NCI-H2029 treated with DMSO at 0.1 percent for 48 hours (cell line): ENCODE measurements around the gene AMBRA1.

Source experiments
- DNase-seq: peaks from one replicate; lab custom pipeline; 2025; lab: John Stamatoyannopoulos, UW

Gene AMBRA1

DNA sequence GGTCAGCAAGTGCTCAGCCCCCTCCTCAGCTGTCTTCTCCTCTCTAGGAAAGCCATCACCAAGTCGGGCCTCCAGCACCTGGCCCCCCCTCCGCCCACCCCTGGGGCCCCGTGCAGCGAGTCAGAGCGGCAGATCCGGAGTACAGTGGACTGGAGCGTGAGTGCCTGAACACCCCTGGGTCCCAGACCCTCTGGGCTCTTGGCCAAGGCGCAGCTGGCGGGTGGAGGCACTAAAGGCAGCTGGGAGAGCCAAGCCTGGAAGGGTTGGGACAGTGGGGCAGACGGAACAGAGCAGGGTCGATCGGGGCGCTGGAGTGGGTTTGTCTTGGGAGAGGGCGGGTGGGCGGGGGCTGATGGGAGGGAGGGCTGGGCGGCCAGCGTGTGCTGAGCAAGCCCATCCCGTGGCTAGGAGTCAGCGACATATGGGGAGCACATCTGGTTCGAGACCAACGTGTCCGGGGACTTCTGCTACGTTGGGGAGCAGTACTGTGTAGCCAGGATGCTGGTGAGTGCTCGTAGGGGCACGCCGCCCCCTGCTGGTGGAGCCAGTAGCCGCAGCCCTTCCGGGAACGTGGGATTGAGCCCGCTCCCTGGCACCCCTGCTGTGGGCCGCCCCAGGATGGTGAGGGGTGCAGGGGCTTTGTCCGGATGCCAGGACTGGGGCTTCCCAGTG, 226.4 kb downstream of the AMBRA1 start:
- DNase-seq, result no peak

DNA sequence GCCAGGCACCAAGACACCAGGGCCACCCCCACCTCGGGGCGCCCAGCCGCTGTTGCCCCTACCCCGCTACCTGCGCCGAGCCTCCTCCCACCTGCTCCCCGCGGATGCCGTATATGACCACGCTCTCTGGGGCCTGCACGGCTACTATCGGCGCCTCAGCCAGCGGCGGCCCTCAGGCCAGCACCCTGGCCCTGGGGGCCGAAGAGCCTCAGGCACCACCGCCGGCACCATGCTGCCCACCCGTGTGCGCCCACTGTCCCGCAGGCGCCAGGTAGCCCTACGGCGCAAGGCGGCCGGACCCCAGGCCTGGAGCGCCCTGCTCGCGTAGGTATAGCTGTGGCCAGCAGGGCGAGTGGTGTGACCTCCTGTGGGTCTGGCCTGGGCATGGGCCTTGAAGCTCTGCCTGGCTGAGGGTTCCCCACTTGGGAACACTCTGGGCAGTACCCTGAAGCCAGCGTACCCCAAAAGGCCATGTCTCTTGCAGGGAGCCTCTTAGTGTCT, 227.1 kb downstream of the AMBRA1 start:
- DNase-seq, result no peak

DNA sequence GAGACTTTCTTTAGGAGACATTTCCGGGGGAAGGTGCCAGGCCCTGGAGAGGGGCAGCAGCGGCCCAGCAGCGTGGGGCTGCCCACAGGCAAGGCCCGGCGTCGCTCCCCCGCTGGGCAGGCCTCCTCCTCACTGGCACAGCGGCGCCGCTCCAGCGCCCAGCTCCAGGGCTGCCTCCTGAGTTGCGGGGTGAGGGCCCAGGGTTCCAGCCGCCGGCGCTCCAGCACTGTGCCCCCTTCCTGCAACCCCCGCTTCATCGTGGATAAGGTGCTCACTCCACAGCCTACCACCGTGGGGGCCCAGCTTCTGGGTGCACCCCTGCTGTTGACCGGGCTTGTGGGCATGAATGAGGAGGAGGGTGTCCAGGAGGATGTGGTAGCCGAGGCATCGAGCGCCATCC, 227.6 kb downstream of the AMBRA1 start:
- DNase-seq, result no peak

DNA sequence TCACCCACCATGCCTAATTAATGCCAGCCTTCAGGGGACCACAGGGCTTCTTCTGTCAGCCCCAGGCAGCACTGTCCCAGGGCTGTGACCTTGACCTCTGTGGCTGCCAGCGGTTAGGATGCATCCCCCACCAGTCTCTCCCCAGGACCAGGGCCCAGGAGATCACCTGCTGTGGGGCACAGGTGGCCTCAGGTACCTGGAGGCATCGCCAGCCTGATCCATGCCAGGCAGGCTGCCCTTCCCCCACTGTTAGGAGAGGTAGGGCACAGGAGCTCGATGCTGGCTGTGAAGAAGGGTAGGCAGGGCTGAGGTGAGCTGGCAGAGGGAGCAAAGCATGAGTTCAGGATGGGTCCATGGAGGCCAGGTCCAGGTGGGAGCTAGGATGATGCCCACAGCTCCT, 229.0 kb downstream of the AMBRA1 start:
- no peak for DNase-seq

DNA sequence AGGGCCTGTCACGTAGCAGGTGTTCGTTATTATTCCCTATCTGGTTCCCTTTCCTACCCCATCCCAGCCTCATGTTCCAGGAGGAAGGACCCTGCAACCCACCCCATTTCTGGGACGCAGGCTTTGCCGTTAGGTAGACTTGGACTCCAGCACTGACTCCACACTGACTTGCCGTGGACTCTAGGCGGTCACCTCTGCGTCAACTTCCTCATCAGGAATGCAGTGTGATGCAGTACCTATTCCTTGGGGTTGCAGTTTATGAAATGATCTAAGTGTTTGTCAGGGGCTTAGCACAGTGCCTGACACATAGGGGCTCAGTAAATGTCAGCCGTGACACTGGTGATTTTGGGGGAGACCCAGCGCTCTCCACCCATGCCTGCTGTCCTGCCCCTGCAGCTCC, 229.8 kb downstream of the AMBRA1 start:
- no peak for DNase-seq

DNA sequence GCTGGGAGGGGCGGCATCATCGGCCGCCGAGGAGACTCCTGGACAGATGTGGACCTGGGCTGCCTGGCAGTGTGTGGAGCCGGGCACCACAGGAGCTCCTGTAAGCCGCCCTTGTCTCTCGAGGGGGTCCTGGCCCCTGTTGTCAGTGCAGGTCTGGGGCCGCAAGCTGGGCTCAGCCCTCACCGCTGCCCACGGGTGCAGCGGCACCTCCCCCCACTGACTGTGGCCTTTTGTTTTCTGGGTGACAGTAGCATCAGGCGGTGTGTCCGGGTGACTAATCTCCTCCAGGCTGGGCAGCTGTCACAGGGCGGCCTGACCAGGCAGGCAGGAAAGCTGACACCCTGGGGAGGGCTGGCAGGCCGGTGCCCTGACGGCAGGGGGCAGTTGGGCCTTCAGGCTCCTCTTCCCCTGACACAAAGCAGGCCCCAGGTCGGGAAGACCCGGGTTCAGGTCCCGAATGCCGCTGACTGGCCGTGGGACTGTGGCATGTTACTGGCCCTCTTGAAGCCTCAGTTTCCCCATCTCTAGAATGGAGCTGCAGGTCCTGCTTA, 230.3 kb downstream of the AMBRA1 start:
- DNase-seq, result no peak

DNA sequence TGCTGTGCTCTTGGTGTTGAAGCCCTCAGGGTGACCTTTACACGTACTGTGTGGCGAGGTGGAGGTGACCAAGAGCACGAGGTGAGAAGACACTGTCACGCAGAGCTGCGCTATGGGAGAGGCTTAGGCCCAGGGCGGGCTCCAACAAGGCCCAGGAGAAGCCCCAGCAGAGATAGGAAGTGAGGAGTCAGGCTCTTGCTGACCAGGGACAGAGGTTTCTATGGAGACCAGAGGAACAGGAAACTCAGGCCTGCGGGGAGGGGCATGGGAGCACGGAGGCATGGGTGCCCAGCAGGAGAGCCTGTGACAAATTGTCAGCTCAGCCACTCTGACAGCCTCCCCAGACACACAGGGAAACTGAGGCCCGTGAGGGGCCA, 230.8 kb downstream of the AMBRA1 start:
- no peak for DNase-seq

DNA sequence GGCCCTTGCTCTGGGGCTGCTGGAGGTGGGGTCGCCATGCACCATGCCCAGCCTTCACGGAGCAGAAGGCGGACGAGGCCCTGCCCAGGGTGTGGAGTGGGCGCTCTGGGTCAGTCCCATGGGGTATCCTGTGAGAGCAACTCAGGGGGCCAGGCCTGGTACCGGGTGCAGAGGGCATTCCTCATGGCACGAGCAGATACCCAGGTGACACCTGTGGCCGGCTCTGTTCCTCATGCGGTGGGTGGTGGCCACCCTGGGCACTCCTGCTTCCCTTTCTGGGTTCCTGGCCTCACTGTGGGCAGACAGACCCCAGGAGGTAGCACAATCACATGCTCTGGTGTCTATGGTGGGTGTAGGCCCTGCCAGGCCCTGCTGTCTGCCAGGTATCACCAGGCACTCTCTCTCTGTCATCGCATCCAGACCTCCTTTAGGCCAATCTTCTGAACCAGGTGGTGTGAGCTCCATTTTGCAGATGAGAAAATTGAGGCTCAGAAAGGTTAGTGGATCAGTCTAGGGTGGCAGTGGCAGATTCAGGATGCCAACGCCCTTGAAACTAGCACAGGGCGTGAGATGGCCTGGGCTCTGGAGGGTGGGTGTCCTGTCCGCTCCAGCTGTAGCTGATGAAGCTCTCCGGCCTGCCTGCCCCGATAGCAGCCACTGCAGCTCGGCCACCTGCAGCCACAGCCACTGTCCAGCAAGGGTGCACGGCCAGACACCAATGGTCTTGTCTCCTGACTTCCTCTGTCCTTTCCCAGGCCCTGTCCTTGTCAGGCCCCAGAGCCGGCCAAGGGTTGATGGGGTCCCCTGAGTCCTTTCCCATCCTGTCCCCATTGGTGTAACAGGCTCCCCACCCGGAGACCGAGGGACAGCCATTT, 231.4 kb downstream of the AMBRA1 start:
- no peak for DNase-seq

DNA sequence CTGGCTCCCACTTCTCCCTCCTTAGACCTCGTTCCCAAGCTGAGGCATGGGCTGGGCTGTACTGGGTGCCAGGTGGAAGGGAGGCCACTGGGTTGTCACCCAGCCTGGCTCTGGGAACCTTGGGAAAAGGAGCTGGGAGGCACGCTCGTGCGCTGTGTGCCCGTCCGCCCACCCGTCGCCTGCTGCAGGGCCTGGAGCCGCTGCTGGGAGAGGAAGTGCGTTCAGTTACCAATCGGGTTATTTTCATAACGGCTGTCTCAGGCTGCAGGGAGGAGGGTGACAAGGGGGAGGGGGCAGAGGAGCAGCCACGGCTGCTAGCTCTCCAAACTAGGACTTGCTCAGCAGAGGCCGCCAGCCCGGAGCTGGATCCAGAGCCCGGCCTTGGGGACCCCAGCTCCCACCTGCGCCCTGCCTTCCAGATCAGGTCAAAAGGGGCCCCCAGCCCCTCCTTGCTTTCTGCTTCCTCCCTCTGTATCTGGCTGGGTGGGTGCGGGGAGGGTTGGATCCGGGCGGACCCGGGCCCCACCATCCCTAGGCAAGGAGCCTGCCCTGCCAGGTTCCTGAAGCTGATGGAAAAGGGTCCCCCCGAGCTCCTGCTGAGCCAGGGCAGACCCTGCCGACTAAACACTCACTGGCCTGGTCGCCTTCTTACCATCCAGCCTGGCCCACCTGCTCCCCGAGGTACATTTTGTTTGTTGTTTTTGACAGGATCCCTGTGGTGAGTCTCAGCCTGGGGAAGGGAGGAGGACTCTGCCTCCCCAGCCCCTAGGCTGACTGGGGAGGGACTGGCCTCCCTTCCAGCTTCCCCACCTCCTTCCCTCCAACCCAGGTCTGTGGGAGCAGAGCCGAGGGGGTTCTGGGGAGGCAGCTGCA, 232.3 kb downstream of the AMBRA1 start:
- DNase-seq, result no peak

DNA sequence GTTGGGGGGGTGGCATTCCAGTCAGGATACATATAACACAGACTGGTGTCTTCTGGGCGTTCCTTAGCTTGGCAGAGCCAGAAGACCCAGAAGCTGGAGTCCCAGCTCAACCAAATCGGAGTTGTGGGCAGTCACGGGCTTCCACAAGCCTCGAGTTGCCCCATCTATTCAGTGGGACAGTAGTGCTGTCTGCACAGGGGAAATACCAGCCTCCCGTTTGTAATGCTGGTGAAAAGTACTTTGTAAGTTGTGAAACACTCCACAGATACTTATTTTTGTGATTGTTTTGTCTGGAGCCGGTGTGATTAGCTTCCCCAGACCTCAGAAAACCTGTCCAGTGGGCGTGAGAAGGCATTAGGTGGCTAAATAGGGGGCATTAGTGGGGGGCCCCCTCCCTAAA, 232.9 kb downstream of the AMBRA1 start:
- DNase-seq, result no peak

DNA sequence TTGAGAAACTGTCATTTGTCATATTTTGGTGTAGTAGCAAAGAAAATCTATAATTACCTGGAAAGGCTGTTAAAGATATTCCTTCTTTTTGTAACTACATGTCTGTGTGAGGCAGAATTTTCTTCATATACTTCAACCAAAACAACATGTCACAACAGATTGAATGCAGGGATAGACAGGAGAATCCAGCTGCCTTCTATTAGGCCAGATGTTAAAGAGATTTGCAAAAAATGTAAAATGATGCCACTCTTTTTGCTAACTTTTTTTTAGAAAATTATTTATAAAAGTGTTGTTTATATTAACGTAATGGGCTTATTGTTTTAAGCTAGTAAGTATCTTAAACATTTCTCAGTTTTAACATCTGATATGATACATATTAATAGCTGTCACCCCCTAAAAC, 233.9 kb downstream of the AMBRA1 start:
- DNase-seq, result no peak

DNA sequence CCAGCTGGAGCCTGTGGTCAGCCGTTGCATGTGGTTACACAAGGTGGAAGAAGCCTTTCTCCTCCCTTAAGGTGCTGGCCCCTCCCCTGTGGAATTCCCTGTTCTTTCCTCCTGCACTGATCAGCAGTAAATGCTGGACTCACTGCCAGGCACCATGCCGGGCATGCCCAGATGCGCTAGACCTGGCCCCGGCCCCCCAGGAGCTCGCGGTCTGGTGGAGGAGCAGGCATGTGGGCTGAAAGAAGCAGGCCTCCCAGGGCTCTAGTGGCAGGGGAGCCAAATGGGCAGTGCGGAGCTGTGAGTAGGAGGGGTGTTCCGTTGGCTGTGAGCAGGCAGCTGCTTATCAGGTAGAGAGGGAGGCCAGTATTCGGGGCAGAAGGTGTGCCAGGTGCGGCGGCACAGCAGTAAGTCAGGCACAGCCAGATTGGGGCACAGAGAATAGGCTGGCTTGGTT, 236.3 kb downstream of the AMBRA1 start:
- DNase-seq, result no peak

DNA sequence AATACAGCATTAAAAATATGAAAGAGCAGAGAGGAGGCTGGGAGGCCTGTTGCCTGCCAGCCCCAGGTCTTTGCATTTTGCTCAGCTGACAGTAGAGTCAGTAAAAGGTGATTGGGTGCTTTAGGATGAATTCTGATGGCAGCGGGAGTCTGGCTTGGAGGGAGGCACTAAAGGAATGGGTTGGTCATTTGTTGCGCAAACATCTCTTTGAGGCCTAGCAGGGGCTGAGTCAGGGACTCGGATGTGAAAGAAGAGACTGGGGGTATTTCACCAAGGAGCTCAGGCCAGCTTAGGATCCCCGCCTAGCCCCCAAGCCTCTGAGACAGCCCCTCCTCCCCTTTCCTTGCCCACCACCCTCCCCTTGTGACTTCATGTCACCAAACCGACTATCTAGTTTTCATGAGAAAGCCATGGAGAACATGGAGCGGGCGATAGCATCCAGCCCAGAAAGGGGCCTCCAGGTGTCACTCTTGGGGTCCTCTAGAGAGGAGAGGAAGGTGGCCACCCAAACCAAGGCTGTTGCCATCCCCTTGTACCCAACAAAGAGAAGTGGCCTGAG, 236.8 kb downstream of the AMBRA1 start:
- DNase-seq, result no peak

DNA sequence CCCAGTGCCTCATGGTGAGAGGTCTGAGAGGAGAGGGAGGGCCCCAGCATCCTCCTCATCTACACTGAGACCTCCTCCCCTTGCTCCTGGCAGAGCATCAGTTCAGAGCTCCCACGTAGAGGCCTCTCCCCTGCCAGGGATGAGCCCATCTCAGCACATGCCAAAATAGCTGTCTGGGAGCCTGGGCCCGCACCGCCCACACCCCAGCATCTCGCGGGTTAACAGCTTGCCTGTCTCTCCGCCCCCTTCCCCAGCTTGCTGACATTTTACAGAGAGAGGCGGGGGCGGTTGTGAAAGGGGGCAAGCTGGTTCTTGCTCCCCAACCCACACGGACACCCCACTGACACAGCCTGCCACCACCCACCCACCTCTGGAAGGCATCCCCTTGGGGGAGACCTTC, 240.1 kb downstream of the AMBRA1 start:
- DNase-seq, result no peak

DNA sequence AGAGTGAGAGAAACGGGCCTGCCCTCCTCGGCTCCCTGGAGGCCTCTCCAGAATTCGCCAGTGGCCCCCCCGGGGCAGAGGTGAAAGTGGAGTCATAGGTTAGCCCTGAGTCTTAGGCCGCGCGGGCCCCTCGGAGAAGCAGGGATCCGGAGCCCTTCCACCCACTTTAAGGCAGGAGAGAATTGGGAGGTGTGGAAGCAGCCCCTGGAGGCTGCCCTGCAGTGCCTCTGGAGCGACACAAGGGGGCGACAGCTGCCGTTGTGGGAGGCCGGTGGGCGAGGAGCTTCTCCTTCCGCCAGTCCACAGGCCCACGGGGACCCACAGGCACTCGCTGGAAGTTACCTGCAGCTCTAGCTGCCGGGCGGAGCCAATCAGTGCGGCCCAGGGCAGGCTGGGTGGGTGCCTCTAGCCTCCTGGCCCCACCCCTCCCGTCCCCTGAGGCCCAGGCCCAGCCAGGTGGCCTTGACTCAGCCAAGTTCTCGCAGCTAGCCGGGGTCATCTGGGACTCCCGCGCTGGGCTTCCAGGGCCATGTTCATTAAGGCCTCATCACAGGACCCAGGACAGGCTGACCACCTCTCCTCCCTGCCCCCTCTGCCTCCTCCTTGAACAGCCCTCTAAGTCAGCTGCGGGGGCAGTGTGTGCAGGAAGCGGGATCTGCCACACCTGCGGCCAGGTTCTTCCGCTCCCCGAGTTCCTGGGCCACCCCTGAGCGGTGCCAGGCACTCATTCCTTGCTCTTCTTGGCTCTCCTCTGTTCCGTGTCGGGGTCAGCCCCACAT, 241.6 kb downstream of the AMBRA1 start:
- no peak for DNase-seq

DNA sequence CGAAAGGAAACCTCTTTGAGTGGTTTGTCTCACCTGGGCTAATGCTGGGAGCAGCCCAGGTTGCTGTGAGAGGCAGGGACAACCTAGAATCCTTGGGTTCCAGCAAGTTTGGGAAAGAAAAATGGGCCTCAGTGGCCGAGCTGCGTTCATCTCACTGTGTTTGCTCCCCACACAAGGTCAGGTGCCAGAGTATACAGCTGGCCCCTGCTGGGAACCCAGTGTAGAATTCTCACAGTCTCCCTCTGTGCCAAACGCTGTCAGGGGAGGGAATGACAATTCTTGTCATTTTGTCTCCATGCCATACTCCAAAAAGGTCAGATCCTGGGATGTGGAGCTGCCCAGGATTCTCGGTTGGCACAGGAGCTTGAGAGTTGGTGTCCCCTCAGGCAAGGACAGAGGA, 242.2 kb downstream of the AMBRA1 start:
- no peak for DNase-seq

DNA sequence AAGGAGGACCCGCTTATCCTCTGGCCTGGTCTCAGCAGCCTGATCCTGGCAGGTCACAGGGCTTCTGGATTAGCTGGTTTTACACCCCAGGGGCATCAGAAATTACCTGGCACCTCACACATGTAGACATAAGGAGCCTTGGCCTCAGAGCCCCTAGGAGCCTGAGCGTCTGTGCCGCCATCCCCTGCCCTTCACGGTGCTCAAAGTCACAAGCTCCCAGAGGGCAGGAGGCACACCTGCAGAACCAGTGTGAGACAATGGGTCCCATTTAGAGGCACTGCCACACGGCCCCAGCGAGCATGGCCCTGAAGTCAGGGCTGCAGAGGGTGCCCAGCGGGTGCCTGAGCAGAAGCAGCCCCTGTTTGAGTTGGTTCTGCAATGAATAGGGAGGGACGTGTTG, 242.7 kb downstream of the AMBRA1 start:
- DNase-seq, result no peak

DNA sequence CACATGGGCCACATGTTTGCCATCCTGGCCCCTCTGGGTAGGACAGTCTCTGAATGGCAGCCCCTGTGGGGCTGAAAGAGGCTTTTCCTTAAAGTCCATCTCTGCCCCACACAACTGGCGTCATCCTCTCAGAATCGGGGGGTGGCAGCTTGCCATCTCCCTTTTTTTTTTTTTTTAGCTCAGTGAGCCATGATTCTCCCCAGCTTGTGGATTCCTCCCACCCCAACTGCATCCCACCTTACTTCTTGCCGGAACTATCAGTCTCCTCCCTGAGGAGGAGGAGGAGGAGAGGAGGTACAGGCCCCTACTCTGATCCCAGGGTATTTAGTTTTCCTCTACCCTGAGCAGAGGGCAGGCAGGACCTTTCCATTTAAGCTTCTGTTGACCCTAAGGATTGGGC, 243.1 kb downstream of the AMBRA1 start:
- DNase-seq, result no peak

DNA sequence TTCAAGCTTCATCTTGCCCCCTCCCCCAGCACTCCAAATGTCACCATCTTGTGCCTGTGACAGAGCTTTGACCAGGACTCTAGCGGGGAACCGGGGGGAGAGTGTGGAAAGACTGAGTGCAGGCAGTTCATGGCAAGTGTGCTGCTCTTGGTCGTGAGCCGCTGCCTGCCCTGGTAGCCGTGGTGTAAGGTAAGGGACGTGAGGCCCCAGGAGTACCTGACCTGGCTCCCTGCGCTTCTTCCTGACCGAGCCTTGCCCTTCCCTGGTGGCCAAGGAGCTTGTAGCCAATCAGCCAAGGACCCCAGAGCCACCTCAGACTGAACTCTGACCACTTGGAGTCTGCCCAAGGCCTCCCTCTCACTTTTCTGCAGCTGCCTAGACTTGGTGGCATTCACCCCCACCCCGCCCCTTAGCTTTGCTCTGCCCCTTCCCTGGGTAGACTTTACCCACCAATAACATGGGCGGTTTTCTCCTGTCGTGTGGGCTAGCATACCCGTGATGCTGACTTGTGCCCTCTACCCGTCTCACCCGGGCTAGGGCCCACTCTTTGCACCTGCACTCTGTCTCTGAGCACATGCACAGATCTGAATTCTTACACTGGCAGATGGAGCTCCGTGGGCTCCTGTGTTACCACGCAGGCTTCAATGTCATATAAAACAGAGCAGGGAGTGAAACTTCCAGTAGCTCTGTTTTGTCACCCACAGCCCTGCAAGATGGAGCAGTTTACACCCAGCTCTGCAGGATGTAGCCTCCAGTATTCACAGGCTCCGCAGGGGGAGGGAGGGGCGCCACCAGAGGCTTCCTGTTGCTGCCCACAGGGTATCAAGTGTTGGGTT, 245.0 kb downstream of the AMBRA1 start:
- DNase-seq, result no peak
